ENCODE measurements around the gene CD37. TPM values are rescaled to one million over a fixed set of nuclear protein-coding genes. Genes with fewer than 3 reads are reported as not detected.

CD37 gene
- total RNA-seq, 1 experiment from 2014 or later: not detected

- Histone ChIP-seq H2AFZ (ENCODE audit: low read length) (no peak overlapping the region), H2BK15ac (ENCODE audit: low read depth, low read length) (no peak overlapping the region), H3K27me3 (ENCODE audit: insufficient read depth, low read length) (no peaks in the 10 kb centered on the region), H2AK5ac (ENCODE audit: insufficient read length, low read length) (no peak overlapping the region), H4K8ac (replicated peaks; ENCODE audit: insufficient read length, low read depth, low read length) (no peak overlapping the region), H2BK20ac (ENCODE audit: low read depth, low read length, poor library complexity, severe bottlenecking) (no peak overlapping the region), H3K9me3 (ENCODE audit: control insufficient read depth, low read depth, low read length) (no peaks in the 10 kb centered on the region), H3K4me1 (ENCODE audit: insufficient read depth, low read length) (no peaks in the 10 kb centered on the region), H3K27ac (ENCODE audit: insufficient read length, low read depth, low read length) (no peak overlapping the region), H3K79me1 (ENCODE audit: insufficient read depth, low read depth, low read length, poor library complexity, severe bottlenecking) (no peaks in the 10 kb centered on the region), H3T11ph (ENCODE audit: low read length) (no peak overlapping the region), H3K56ac (ENCODE audit: insufficient read length, low read depth, low read length) (no peak overlapping the region), H3K14ac (ENCODE audit: insufficient read depth, low read length) (no peak overlapping the region; the same call in 1 of the 2 replicates), H3K23me2 (ENCODE audit: insufficient read length, low read depth, low read length, poor library complexity, severe bottlenecking) (no peaks in the 10 kb centered on the region), H3K79me2 (ENCODE audit: insufficient read depth, low read length) (no peaks in the 10 kb centered on the region), H4K5ac (ENCODE audit: insufficient read length, low read depth, low read length) (no peak overlapping the region), H2BK120ac (ENCODE audit: low read depth, low read length, poor library complexity, severe bottlenecking) (no peak overlapping the region), H2BK5ac (ENCODE audit: insufficient read length, low read length) (no peak overlapping the region), H3K4me2 (ENCODE audit: insufficient read depth, insufficient read length, low read length) (no peak overlapping the region), H3K18ac (ENCODE audit: insufficient read length, low read depth, low read length) (no peak overlapping the region), H4K91ac (ENCODE audit: insufficient read length, low read depth, low read length) (no peak overlapping the region), H4K20me1 (ENCODE audit: control insufficient read depth, insufficient read depth, insufficient read length) (no peaks in the 10 kb centered on the region), H3K9ac (ENCODE audit: extremely low read depth, insufficient read length, low read length) (no peak overlapping the region), H2BK12ac (ENCODE audit: insufficient read length, low read depth, low read length) (no peak overlapping the region), H3K4ac (ENCODE audit: low read depth, low read length) (no peak overlapping the region), H3K23ac (ENCODE audit: insufficient read length, low read depth, low read length) (no peak overlapping the region)
- Mint-ChIP-seq H3K9me3 (no peaks in the 10 kb centered on the region), H3K27ac (no peak overlapping the region), H3K36me3 (ENCODE audit: insufficient read depth in 1 of 3, low read depth in 3 of 3) (0 out of 7 replicates have a peak, but pooled peaks cover 0 to 1% (median 0%) of the 10 kb centered on the region in 3 experiments), H3K4me3 (no peak overlapping the region), H3K27me3 (ENCODE audit: low read depth) (peaks cover 11% of the 10 kb centered on the region), H3K4me1 (peaks cover 10 to 21% of the 10 kb centered on the region in 2 experiments)
- WGBS (ENCODE audit: extremely low coverage, insufficient read length, low lambda C conversion rate): no CpG with 5 or more reads among the region's 20 CpGs
- DNase-seq: no peak
- no peak for TF ChIP-seq CTCF (conservative IDR thresholded peaks at IDR 0.05)
Observed at GRCh38 chr19:49389406-49389805, 54.2 kb downstream of the CD37 start.

Small RNA genes within 50 kb of the gene (microRNA-seq; reads per million reads assigned to microRNA genes)
- gene MIR4324 (ENCODE audit: borderline microRNAs expressed): not detected

Other genes with a start within 250 kb of the CD37 start
- 292 and 295 TPM in 2 replicates for gene SNRNP70, start 250.0 kb upstream of the CD37 start, total RNA-seq (2021)
- 3.5 and 4.2 TPM in 2 replicates for gene LIN7B, start 221.0 kb upstream of the CD37 start, total RNA-seq (2021)
- 0.72 and 1.1 TPM in 2 replicates for gene C19orf73, start 216.3 kb upstream of the CD37 start, total RNA-seq (2021)
- gene PPFIA3, start 215.9 kb upstream of the CD37 start, total RNA-seq (2021): 18.8 and 19.1 TPM in 2 replicates
- gene HRC, start 180.0 kb upstream of the CD37 start, total RNA-seq (2021): 1.8 and 1.9 TPM in 2 replicates
- gene TRPM4, start 177.6 kb upstream of the CD37 start, total RNA-seq (2021): 6.9 and 7.2 TPM in 2 replicates
- gene SLC6A16, start 10.2 kb upstream of the CD37 start, total RNA-seq (2021): 2.9 and 3.2 TPM in 2 replicates
- 118 and 126 TPM in 2 replicates for gene TEAD2, start 27.0 kb downstream of the CD37 start, total RNA-seq (2021)
- gene DKKL1, start 28.5 kb downstream of the CD37 start, total RNA-seq (2021): 2.3 and 3.5 TPM in 2 replicates
- 0.39 TPM in 1 of 2 replicates, not detected in the other for gene KASH5, start 52.8 kb downstream of the CD37 start, total RNA-seq (2021)
- 0.92 and 0.96 TPM in 2 replicates for gene PTH2, start 88.0 kb downstream of the CD37 start, total RNA-seq (2021)
- gene GFY, start 90.0 kb downstream of the CD37 start, total RNA-seq (2021): 1.1 and 1.3 TPM in 2 replicates
- 1.1 and 1.3 TPM in 2 replicates for gene SLC17A7, start 106.1 kb downstream of the CD37 start, total RNA-seq (2021)
- 166 and 171 TPM in 2 replicates for gene PIH1D1, start 116.4 kb downstream of the CD37 start, total RNA-seq (2021)
- 51.7 and 54.4 TPM in 2 replicates for gene ALDH16A1, start 117.8 kb downstream of the CD37 start, total RNA-seq (2021)
- gene FLT3LG, start 138.8 kb downstream of the CD37 start, total RNA-seq (2021): 2.1 and 2.6 TPM in 2 replicates
- gene RPL13A, start 152.2 kb downstream of the CD37 start, total RNA-seq (2021): 3,286 and 3,356 TPM in 2 replicates
- gene RPS11, start 161.0 kb downstream of the CD37 start, total RNA-seq (2021): 2,503 and 2,512 TPM in 2 replicates
- 41.1 and 45.4 TPM in 2 replicates for gene FCGRT, start 177.3 kb downstream of the CD37 start, total RNA-seq (2021)
- 14.5 and 15.0 TPM in 2 replicates for gene RCN3, start 192.6 kb downstream of the CD37 start, total RNA-seq (2021)
- 75.1 and 78.4 TPM in 2 replicates for gene NOSIP, start 245.2 kb downstream of the CD37 start, total RNA-seq (2021)
- 3.3 and 3.5 TPM in 2 replicates for gene PRRG2, start 245.9 kb downstream of the CD37 start, total RNA-seq (2021)

All from H9 (cell line).